Cardiac septum (tissue), 1 donor: ENCODE data around the gene STAP2. TPM values are rescaled to one million over a fixed set of nuclear protein-coding genes. Genes with fewer than 3 reads are reported as not detected.
A peak's percentile ranks its signal among the peaks of the same experiment; 100 is the strongest.
"Not testable (repeated sequence)": the region's sequence is repeated elsewhere in the genome, so short reads cannot be mapped to it uniquely, and the experiment has no call there.

Source experiments
- DNase-seq: peaks from one replicate; pipeline ENCODE4 v3.0.0-alpha.2; 2020; ENCODE audit warnings: low spot score
- intact Hi-C: fragments of 100-400 bp; cut with DNase I; formaldehyde crosslinking; loops from one replicate; pipeline ENCODE4 v1.14.0; 2022
- total RNA-seq: library from RNA; stranded (reverse); fragmentation: NEBNext Ultra II Directional; extraction: Animal tissue kit (Norgen Biotek cat#: 25700); gene quantifications from one replicate; pipeline ENCODE4 v1.2.1, GENCODE V29; 2021
- donor health status: DM: no; HTN: no; CAD: no.

STAP2 gene
- total RNA-seq, 1 donor from 2014 or later = 0.83 TPM

DNA sequence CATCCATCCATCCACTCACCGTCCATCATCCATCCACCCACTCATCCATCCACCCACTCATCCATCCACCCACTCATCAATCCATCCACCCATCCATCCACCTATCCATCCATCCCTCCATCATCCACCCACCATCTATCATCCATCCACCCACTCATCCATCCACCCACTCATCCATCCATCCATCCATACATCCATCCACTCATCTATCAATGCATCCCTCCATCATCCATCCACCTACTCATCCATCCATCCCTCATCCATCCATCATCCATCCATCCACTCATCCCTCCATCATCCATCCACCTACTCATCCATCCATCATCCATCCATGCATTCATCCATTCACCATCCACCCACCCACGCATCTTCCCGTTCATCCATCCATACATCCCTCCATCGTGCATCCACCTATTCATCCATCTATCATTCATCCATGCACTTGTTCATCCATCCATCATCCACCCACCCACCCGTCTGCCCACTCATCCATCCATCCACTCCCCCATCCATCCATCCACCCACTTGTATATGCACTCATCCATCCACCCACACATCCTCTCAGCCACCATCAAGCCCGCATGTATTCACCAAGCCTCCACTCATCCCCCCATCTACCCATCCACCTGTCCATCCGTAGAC lies 3.6 kb downstream of the STAP2 start:
- DNase-seq = no peak
- intact Hi-C loops = no loop called here

DNA sequence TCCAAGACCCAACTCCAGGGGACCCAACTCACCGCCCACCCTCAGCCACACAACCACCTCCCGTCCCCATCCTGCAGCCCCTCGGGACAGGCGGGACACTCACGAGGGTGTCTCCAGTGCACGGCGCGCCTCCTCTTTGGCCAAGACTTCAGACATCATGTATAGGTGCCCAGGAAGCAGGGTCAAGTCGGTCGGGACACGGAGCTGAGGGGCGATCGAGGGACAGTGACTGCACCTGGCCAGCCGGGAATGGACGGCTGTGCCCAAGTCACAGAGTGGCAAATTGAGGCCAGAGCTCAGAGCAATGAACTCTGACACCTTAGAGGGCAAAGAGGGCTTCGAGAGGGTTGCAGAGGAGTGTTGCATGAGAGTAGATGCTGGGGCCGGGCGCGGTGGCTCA lies 8.8 kb downstream of the STAP2 start:
- no peak for DNase-seq
- intact Hi-C loops = no loop called here

DNA sequence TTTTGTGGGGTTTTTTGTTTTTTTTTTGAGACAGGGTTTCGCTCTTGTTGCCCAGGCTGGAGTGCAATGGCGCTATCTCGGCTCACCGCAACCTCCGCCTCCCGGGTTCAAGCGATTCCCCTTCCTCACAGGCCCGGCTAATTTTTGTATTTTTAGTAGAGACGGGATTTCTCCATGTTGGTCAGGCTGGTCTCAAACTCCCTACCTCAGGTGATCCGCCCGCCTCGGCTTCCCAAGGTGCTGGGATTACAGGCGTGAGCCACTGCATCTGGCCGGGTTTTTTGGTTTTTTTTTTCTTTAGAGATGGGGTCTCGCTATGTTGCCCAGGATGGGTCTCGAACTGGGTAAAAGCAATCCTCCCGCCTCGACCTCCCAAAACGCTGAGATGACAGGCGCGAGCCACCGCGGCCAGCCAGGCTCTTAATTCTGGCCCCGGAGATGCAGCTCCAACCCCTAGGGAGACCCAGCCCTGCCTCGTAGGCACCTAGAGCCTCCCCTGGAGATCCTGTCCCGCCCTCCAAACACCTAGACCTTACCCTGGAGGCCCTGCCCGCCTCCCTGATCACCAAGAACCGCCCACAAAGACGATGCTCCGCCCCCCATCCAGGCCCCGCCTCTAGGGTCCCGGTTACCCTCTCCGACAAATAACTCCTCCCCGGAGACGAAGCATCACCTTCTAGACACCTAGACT lies 9.5 kb downstream of the STAP2 start:
- DNase-seq, intact Hi-C loops: not testable (repeated sequence)

DNA sequence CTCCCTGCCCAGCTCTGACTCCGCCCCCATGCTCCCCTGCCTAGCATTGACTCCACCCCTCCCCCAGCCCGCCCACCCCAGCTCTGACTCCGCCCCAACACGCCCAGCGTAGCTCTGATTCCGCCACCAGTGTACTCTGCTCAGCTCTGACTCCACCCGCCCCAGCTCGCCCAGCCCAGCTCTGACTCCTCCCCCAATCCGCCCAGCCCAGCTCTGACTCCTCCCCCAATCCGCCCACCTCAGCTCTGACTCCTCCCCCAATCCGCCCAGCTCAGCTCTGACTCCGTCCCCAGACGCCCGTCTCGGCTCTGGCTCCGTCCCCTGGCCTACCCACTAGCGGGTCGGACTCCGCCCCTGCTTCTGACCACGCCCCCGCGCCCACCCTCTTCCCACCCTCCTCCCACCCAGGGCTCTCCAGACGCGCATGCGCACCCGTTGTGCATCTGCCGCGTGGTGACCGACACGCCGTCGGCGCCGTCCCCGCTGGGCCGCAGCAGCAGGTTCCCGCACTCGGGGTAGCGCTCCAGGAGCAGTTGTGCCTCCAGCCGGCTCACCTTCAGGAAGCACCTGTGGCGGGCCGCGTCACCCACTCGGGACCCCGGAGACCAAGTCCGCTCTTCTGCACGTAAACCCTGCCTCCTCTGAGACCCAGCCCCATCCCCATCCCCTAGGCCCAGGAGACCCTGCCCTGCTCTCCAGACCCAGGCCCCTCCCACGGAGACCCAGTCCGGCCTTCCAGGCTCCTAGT lies 10.2 kb downstream of the STAP2 start:
- DNase-seq = peak; percentile 93
- intact Hi-C loops = no loop called here

DNA sequence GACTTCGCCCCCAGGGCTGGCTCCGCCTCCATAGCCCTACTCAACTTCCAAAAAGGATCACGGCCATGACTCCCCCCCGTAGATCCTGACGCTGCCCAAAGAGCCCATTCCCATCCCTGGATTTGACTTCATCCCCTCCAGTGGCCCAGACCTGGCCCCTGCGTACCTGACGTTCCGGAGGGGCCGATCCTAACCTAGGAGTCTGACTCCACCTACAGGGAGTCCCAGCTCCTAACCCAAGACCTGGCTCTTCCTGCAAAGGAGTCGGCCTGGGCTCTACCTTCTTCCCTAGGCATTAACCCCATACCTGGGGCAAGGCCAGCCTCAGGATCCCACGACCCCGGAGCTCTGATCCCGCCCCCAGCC lies 10.8 kb downstream of the STAP2 start:
- intact Hi-C loops = no loop called here
- no peak for DNase-seq

DNA sequence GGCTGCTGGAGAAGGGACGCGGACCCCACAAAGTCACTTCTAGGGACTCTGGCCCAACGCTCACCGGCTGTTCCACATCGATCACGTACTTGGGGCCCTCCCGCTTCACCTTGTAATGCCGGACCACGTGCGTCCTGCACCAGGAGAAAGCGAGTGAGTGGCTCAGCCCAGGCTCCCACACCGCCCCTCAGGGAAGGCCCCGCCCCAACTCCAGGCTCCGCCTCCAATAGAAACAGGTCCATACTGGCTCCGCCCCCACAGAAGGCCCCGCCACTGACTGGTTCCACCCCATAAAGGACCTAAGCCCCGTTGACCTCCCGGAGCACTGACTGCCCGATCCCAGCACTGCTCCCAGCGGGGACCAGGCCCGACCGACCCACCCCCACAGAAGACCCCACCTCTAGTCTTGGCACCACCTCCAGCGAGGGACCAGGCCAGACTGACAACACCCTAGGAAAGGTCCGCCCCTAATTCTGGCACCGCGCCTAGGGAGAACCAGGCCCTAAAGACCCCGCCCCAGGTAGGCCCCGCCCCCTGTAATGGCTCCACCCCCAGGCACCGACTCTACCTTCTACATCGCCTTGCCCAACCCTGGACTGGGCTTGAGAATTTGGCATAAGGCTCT lies 11.3 kb downstream of the STAP2 start:
- no peak for DNase-seq
- intact Hi-C loops = no loop called here

DNA sequence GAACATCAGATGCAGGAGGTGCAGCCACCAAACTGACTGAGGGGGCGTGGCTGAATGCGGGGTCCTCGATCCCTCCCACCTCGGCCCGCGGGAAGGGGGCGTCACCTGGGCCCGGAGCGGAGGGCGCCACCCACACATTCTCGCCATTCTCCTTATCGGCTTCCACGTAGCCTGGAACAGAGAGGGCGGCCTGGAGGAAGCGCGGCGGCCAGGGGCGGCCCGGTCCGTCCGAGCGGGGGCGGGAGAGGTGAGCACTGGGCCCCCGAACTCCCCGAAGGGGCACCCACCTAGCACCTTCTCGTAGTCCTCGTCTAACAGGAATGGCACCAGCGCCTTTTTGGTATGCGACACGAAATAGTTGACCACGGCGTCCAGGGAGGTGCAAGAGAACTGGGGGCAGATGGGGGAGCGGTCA lies 11.8 kb downstream of the STAP2 start:
- no peak for DNase-seq
- intact Hi-C loops = no loop called here

DNA sequence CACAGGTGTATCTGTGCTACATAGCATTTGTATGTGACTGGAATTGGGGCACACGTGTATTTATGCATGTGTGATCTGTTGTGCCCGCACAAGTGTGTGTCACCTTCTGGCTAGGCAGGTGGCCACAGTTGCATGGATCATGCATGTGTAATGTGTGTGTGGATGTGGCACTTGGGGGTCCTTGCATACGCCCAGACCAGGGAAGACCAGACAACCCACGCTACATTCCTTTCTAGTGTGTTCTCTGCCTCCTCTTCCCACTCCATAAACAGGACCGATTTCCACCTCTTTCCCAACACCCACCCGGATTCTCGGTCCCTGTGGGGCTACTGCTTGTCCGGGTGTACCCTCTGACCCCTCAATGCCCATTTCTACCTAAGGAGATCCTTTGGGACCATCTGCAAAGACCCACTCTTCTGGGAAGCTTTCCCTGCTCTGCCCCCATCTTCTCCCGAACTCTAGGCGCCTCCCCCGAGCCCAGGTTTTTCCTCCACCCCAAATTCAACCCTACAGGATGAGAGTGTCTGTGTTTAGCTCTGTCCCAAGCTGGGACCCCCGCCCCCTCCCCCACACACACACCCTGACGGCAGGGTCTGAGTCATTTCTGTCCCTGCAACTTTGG lies 12.3 kb downstream of the STAP2 start:
- no peak for DNase-seq
- intact Hi-C loops = no loop called here

DNA sequence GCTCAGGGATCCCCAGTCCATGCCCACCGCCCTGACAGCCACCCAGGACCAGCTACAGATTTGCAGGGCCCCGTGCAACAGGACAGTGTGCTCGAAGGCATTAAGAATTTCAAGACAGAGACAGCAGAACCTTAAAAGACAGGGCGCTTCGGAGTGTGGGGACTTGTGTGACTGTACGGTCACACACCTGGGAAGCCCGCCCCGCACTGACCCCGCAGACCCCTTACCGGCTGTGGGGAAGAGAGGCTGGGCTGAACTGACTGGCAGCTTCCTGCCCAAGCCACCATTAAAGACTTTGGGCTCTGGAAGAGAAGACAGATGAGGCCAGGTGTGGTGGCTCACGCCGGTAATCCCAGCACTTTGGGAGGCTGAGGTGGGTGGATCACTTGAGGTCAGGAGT lies 14.4 kb downstream of the STAP2 start:
- no peak for DNase-seq
- intact Hi-C loops = no loop called here

DNA sequence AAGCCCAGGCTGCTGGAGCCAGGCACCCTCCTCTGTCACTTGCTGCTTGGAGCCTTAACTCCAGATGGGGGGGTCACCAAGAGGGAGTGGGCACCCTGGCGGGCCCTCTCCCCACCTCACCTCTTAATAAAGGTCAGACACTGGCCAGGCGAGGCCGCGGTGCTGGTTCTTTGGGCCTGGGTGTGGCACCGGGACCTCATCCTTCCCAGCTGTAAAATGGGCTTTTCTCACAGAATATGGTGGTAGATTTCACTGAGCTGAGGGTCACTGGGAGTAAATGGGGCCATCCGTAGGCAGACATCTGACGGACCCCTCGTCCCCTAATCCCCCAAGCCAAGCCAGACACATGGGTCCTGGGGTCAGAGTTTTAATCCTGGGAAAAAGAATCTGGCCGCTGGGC lies 14.9 kb downstream of the STAP2 start:
- no peak for DNase-seq
- intact Hi-C loops = no loop called here

DNA sequence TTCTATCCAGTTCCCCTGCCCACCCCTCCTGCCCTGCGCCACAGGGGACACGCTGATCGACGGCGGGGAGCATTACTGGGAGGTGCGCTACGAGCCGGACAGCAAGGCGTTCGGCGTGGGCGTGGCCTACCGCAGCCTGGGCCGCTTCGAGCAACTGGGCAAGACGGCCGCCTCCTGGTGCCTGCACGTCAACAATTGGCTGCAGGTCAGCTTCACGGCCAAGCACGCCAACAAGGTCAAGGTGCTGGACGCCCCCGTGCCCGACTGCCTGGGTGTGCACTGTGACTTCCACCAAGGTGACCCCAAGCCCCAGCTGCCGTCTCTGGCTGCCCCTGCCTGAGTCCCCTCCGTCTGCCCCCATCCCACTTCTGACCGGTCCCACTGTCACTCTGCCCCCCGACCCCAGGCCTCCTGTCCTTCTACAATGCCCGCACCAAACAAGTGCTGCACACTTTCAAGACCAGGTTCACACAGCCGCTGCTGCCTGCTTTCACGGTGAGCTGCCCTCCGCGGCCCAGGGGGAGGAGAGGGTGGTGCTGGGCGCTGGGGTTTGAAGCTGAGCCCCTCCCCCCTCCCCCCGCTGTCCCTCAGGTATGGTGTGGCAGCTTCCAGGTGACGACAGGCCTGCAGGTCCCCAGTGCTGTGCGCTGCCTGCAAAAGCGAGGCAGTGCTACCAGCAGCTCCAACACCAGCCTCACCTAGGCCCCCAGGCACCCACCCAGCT lies 15.5 kb downstream of the STAP2 start:
- DNase-seq = no peak
- intact Hi-C loops = no loop called here

DNA sequence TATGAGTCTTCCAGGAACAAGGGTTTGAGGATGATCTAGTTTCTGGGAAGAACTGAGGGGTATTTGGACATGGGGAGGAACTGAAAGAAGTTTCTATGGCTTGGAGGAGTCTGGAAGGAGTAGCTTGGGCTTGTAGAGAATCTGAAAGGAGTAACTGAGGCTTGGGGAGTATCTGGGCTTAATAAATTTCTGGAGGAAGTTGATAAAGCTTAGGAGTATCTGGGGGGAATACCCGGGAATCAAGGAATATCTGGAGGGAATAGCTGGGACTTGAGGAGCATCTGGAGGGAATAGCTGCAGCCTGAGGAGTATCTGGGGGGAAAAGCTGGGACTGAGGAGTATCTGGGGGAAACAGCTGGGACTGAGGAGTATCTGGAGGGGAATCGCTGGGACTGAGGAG lies 18.2 kb downstream of the STAP2 start:
- no peak for DNase-seq
- intact Hi-C loops = no loop called here

DNA sequence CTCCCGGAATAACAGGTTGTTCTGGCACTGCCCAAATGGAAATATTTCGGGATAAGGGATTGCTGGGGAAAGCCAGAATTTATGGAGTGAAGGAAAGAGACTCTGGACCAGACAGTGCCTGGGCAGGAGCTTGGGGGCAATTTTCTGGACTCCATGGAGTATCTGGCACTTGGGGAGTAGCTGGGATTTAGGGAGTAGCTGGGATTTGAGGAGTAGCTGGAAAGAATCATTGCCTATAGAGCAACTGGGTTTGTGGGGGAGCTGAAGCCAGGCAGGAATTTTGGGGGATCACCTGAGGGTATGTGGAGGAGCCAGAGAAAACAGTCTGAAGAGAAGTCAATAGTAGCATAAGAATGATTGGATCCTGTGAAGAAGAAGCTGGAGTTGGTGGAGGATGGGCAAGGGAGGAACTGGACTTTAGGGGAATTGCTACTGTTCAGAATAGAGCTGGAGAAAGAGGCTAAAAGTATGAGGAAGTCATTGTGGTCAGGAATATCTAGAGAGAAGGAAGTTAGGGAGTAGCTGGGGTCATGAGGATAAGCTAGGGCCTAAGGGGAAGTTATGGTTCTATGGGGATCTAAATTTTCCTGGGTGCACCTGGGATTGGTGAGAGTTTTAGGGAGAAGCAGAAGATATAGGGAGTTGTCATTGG lies 19.4 kb downstream of the STAP2 start:
- intact Hi-C loops = no loop called here
- DNase-seq = no peak

DNA sequence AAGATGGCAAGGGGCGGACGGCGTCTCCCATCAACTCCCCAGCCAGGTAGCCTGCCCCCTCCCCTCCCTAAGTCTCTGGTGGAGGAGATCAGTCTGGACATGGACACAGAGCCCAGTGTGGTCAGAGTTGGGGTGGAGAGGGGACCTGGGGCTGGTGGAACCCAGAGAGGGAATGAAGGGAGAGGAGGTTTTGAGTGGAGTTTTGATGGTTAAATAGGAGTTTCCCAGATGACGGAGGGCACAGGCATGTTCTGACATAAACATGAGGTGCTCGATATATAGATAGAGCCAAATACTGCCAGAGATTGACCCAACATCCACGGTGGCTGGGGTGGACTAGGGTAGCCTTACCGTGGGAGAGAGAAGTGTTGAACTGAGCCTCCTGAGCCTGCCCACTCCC lies 20.2 kb downstream of the STAP2 start:
- intact Hi-C loops = no loop called here
- no peak for DNase-seq

DNA sequence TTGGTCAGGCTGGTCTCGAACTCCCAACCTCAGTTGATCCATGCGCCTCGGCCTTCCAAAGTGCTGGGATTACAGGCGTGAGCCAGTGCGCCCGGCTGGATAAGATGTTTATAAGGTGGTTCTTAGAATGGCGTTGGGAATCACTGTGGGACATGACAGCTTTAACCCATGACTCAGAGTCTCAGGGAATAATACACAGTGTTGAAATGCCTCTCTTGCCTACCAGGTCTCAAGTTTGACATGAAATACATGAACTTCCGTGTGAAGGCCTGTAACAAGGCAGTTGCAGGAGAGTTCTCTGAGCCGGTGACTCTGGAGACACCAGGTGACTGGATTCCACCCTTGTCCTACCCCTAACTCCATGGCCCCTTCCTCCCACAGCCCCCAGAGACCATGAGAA lies 21.7 kb downstream of the STAP2 start:
- DNase-seq = no peak
- intact Hi-C loops = no loop called here

DNA sequence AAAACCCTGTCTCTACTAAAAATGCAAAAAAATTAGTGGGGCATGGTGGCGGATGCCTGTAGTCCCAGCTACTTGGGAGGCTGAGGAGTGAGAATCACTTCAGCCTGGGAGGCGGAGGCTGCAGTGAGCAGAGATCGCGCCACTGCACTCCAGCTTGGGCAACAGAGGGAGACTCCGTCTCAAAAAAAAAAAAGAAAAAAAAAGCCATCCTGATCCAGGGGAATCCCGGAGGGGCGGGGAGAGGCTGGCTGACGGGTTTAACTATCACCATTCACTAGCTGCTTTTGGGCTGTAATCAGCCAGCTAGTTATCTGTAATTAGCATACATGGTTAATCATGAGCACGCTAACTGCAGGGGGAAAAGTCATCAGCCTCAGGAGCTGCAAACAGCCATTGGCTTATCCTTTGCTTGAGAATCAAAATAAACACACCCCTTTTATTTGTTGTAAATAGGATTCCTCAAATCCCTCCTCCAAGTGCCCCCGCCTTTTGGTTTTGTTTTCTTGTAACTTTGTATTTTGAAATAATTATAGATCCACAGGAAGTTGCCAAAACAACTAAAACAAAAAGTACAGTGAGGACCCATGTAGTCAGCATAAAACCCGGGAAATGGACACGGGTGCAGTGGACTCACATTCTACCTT lies 24.7 kb downstream of the STAP2 start:
- no peak for DNase-seq
- intact Hi-C loops = no loop called here

DNA sequence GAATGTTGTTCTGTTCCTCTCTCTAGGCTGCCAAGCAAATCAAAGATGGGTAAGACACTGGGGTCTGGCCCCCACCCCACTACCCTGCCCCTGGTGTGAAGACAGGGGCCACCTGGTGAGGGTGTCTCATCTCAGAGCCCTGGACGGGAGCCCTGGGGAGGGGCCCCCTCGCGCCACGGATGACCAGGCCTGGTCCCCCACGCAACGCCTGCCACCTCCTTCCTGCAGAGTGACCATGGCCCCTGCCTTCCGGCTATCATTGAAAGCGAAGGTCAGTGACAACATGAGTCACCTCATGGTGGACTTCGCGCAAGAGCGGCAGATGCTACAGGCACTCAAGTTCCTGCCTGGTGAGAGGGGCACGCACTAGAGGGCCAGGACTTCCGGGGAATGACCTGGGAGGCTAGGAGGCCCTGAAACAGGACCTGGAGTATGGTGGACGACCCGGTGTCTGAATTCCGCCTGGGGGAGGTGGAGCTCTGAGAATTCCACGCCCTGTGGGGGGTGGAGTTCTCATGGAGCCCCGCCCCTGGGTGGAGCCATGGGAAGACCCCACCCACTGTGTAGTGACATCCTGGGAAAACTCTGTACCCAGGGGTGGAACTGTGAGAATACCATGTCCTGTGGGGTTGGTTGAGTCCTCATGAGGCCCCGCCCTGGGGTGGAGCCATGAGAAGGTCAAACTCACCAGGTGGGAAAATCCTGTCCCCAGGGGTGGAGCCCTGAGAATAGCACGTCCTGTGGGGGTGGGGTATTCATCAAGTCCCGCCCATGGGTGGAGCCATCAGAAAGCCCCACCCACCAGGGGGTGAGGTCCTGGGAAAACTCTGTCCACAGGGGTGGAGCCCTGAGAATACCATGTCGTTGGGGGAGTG lies 28.1 kb downstream of the STAP2 start:
- intact Hi-C loops = no loop called here
- DNase-seq = no peak

DNA sequence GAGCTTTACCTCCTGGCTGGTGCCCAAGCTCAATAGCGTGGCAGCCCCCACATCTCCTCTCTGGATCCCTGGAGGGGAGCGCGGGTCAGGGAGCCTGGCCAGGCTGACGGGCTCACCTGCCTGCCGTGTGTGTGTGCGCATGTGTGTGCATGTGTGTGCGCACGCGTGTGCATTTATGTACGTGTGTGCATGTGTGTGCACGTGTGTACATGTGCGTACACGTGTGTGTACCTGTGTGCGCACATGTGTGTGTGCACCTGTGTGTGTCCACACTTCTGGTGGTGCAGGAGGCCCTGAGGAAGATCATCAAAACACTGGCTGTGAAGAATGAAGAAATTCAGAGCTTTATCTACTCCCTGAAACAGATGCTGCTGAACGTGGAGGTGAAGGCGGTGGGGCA lies 33.0 kb downstream of the STAP2 start:
- no peak for DNase-seq
- intact Hi-C loops = no loop called here
